Progenitor cell of endocrine pancreas (in vitro differentiated cells): Measurements from ENCODE around the gene KLF9. TPM values are rescaled to one million over a fixed set of nuclear protein-coding genes. Genes with fewer than 3 reads are reported as not detected.

Experiments used
- DNase-seq: peaks from one replicate; pipeline ENCODE4 v3.0.0; 2021; ENCODE audit warnings: low spot score; ENCODE audit not compliant: unreplicated experiment
- H3K27ac Mint-ChIP-seq: 2 replicates; pipeline ENCODE4 v1.8.0; 2021; ENCODE audit warnings: mild to moderate bottlenecking, moderate library complexity, mixed read lengths
- H3K27me3 Mint-ChIP-seq: 2 replicates; pipeline ENCODE4 v1.8.0; 2021; ENCODE audit warnings: mixed read lengths
- H3K36me3 Mint-ChIP-seq: 2 replicates; pipeline ENCODE4 v1.8.0; 2022; ENCODE audit warnings: mixed read lengths; ENCODE audit not compliant: insufficient read depth
- H3K4me1 Mint-ChIP-seq: 2 replicates; pipeline ENCODE4 v1.8.0; 2021; ENCODE audit warnings: low read depth, mixed read lengths
- H3K4me3 Mint-ChIP-seq: 2 replicates; pipeline ENCODE4 v1.8.0; 2021; ENCODE audit warnings: low read depth, mild to moderate bottlenecking, moderate library complexity, mixed read lengths
- H3K9me3 Mint-ChIP-seq: 2 replicates; pipeline ENCODE4 v1.8.0; 2021; ENCODE audit warnings: low read depth, mixed read lengths
- total RNA-seq: library from RNA; stranded (reverse); gene quantifications from 2 replicates; pipeline ENCODE4 v1.2.1, GENCODE V29; 2021
- TF ChIP-seq, protein P1 (sequence below): fragments of 200-600 bp; sonication (generic); IDR thresholded peaks from one replicate; pipeline ENCODE4 v1.5.0; 2021; ENCODE audit warnings: antibody characterized with exemption, mild to moderate bottlenecking; ENCODE audit not compliant: unreplicated experiment

The KLF9 gene
- total RNA-seq, 1 donor from 2014 or later: 0.57 TPM

DNA sequence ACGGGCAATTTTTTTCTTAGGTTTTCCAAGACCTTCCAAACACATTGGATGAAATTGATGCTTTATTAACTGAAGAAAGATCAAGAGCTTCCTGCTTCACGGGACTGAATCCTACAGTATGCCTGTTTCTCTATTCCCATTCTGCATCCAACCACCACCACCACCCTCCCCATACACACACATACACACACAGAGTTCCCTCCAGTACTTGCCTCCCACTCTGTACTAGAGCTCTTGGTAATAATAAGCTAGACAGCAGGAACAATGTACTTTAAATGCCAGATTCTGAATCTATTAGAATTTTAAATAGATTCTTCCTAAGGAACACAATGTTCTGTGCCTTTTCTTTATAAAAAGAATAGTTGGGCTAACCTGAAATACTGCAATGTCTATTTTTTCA is 67.4 kb downstream of the KLF9 start:
- DNase-seq: no peak
- Mint-ChIP-seq H3K4me1 (no peaks in the 10 kb centered on the region), H3K27ac (no peak overlapping the region), H3K27me3 (no peaks in the 10 kb centered on the region), H3K9me3 (no peaks in the 10 kb centered on the region), H3K4me3 (no peak overlapping the region), H3K36me3 (peaks cover 10% of the 10 kb centered on the region)
- TF ChIP-seq, protein P1, sequence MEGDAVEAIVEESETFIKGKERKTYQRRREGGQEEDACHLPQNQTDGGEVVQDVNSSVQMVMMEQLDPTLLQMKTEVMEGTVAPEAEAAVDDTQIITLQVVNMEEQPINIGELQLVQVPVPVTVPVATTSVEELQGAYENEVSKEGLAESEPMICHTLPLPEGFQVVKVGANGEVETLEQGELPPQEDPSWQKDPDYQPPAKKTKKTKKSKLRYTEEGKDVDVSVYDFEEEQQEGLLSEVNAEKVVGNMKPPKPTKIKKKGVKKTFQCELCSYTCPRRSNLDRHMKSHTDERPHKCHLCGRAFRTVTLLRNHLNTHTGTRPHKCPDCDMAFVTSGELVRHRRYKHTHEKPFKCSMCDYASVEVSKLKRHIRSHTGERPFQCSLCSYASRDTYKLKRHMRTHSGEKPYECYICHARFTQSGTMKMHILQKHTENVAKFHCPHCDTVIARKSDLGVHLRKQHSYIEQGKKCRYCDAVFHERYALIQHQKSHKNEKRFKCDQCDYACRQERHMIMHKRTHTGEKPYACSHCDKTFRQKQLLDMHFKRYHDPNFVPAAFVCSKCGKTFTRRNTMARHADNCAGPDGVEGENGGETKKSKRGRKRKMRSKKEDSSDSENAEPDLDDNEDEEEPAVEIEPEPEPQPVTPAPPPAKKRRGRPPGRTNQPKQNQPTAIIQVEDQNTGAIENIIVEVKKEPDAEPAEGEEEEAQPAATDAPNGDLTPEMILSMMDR: no peak

DNA sequence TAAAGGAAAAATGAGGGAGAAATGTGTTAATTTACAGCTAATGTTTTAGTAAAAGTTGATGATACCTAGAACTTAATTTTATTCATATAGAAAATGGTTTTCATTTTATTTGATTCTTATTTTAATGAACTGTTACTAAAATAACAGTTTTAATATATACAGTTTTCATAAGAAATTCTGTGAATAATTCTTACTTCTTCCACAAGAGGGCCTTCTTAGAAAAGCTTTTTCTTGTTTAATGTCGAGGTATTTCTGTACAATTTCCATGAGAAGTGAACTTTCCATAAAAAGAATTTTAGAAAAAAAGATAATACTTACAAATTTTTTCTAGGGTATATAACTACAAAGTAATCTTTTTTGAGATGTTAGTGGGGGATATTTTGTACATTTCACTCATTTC is 73.9 kb downstream of the KLF9 start:
- Mint-ChIP-seq H3K9me3 (no peaks in the 10 kb centered on the region), H3K27me3 (no peaks in the 10 kb centered on the region), H3K36me3 (peaks cover 14% of the 10 kb centered on the region), H3K27ac (no peak overlapping the region), H3K4me1 (no peaks in the 10 kb centered on the region), H3K4me3 (no peak overlapping the region)
- DNase-seq: no peak
- TF ChIP-seq, protein P1: peak; percentile 65

Other genes with a start within 250 kb of the KLF9 start
- gene SMC5, start 155.7 kb downstream of the KLF9 start, total RNA-seq: 39.6 and 42.8 TPM in 2 replicates